K562 (cell line): Measurements from ENCODE around the gene SPATA33. TPM values are rescaled to one million over a fixed set of nuclear protein-coding genes. Genes with fewer than 3 reads are reported as not detected.

ENCODE experiments used
- ARID3B ChIP-seq: fragments of 250-450 bp; sonication (Bioruptor Pico); IDR thresholded peaks from 2 replicates; pipeline ENCODE4 v1.4.0; 2020; ENCODE audit warnings: borderline replicate concordance
- CCNT2 ChIP-seq: IDR thresholded peaks from 2 replicates; pipeline ENCODE4 v1.6.1; 2011; ENCODE audit warnings: borderline replicate concordance, low read depth, mild to moderate bottlenecking, moderate library complexity, mixed read lengths, low read length; ENCODE audit not compliant: insufficient read length; ENCODE audit errors: extremely low read depth
- CTBP1 ChIP-seq: fragments of 450-650 bp; IDR thresholded peaks from 2 replicates; pipeline ENCODE4 v1.6.1; 2016; ENCODE audit warnings: borderline replicate concordance
- CUX1 ChIP-seq: fragments of 200-800 bp; sonication (Bioruptor generic); IDR thresholded peaks from 2 replicates; pipeline ENCODE4 v1.6.1; 2016; ENCODE audit warnings: missing genetic modification characterization, missing compliant biosample characterization
- DPF2 ChIP-seq: fragments of 450-650 bp; IDR thresholded peaks from 2 replicates; pipeline ENCODE4 v1.6.1; 2016
- FOXM1 ChIP-seq, 2 experiments: fragments of 450-650 bp in 1 of 2; sonication (generic) in 1 of 2; formaldehyde crosslinking in 1 of 2; IDR thresholded peaks; 2 replicates each; pipeline versions ENCODE4 v1.6.1 to v1.9.0; 2017 to 2022; ENCODE audit warnings: low read depth in 2 of 2, mild to moderate bottlenecking in 2 of 2, missing genetic modification reagents in 1 of 2, moderate library complexity in 1 of 2
- FOXP1 ChIP-seq: sonication (generic); formaldehyde crosslinking; IDR thresholded peaks from 2 replicates; pipeline ENCODE4 v1.8.0; 2022; ENCODE audit warnings: mild to moderate bottlenecking, missing genetic modification reagents
- GABPA ChIP-seq: fragments of 200-800 bp; sonication (Bioruptor generic); conservative IDR thresholded peaks from 2 replicates; pipeline ENCODE4 v1.6.1; 2016; ENCODE audit warnings: low read depth, missing genetic modification characterization, missing compliant biosample characterization
- GABPB2 ChIP-seq: fragments of 250-450 bp; sonication (Bioruptor Pico); conservative IDR thresholded peaks from 2 replicates; pipeline ENCODE4 v1.5.1; 2021; ENCODE audit warnings: mild to moderate bottlenecking
- HNRNPL ChIP-seq: fragments of 200-400 bp; formaldehyde crosslinking; IDR thresholded peaks from 2 replicates; pipeline ENCODE4 v1.6.1; 2017; ENCODE audit warnings: low read depth, mild to moderate bottlenecking, low read length
- MTA3 ChIP-seq: fragments of 450-650 bp; formaldehyde crosslinking; IDR thresholded peaks from 2 replicates; pipeline ENCODE4 v1.6.1; 2017; ENCODE audit warnings: mild to moderate bottlenecking, borderline replicate concordance
- MYBL2 ChIP-seq, 2 experiments: fragments of 450-650 bp in 1 of 2; sonication (generic) in 1 of 2; formaldehyde crosslinking in 1 of 2; IDR thresholded peaks; 2 replicates each; pipeline versions ENCODE4 v1.6.1 to v1.8.1; 2017 to 2022; ENCODE audit warnings: borderline replicate concordance in 1 of 2, inconsistent platforms in 1 of 2, low read depth in 1 of 2, mild to moderate bottlenecking in 1 of 2, missing genetic modification reagents in 1 of 2, moderate library complexity in 1 of 2
- PRDM10 ChIP-seq: fragments of 450-650 bp; IDR thresholded peaks from 2 replicates; pipeline ENCODE4 v1.6.1; 2018; ENCODE audit not compliant: partially characterized antibody
- ZFX ChIP-seq: sonication (generic); formaldehyde crosslinking; IDR thresholded peaks from 2 replicates; pipeline ENCODE4 v1.8.0; 2022; ENCODE audit warnings: mild to moderate bottlenecking, missing genetic modification reagents, moderate library complexity
- ZNF232 ChIP-seq: sonication (generic); formaldehyde crosslinking; IDR thresholded peaks from 2 replicates; pipeline ENCODE4 v1.8.0; 2022; ENCODE audit warnings: mild to moderate bottlenecking, missing genetic modification reagents
- ZNF717 ChIP-seq: fragments of 250-450 bp; sonication (Bioruptor Pico); IDR thresholded peaks from 2 replicates; pipeline ENCODE4 v1.5.0; 2021
- polyA plus RNA-seq, 8 experiments: library from polyadenylated mRNA; depleted of rRNA in 4 of 8; stranded (reverse) in 5 of 8; unstranded in 3 of 8; fragments of >200 nt; fragmentation: Nextera tagmentation in 2 of 8; fragmentation: Illumina TruSeq in 1 of 8; extraction: Ambion mirVana in 2 of 8; extraction: Trizol in 1 of 8; gene quantifications; 2 replicates each; pipeline versions ENCODE4 v1.2.1 to v1.2.3, GENCODE V29; 2011 to 2014; ENCODE audit warnings: inconsistent platforms in 1 of 8, missing spikeins in 1 of 8
- total RNA-seq, 7 experiments: library from RNA; depleted of rRNA in 6 of 7; stranded (reverse); fragments of >200 nt in 6 of 7; fragmentation: Illumina TruSeq in 2 of 7; extraction: Trizol in 2 of 7; gene quantifications; 2 replicates each; pipeline versions ENCODE4 v1.2.1 to v1.2.3, GENCODE V29; 2011 to 2021; ENCODE audit warnings: low replicate concordance in 1 of 7

The SPATA33 gene
- total and polyA plus RNA-seq, 9 of the 15 experiments (the other 6 are each of a cell fraction or from before 2014, with no cell fraction given), result 4.0 to 20.0 (median 11.8) TPM

GRCh38 chr16:89700100-89700648 lies 42.5 kb downstream of the SPATA33 start (continued):
- TF ChIP-seq CUX1 (CRISPR knock-in tag) (no peak), ZNF717 (CRISPR knock-in tag) (no peak), HNRNPL (no peak), ZFX (CRISPR knock-in tag) (0 out of 2 replicates have a peak, but pooled peaks have one; percentile 33), CTBP1 (peak; percentile 68), MYBL2 (IDR thresholded peaks at IDR 0.05; ENCODE audit: low read depth) (no peak), MYBL2 (CRISPR knock-in tag; IDR thresholded peaks at IDR 0.05; ENCODE audit: borderline replicate concordance) (no peak), ARID3B (CRISPR knock-in tag) (no peak), CCNT2 (peak; percentile 74), DPF2 (peak; percentile 51; the same call in 1 of the 2 replicates), ZNF232 (CRISPR knock-in tag) (no peak), MTA3 (peak; percentile 38; the same call in 1 of the 2 replicates), FOXP1 (CRISPR knock-in tag) (0 out of 2 replicates have a peak, but pooled peaks have one; percentile 29), GABPA (tag) (no peak), PRDM10 (peak; percentile 10), GABPB2 (CRISPR knock-in tag) (no peak), FOXM1 (IDR thresholded peaks at IDR 0.05; ENCODE audit: low read depth) (no peak), FOXM1 (CRISPR knock-in tag; IDR thresholded peaks at IDR 0.05; ENCODE audit: low read depth) (0 out of 2 replicates have a peak, but pooled peaks have one; percentile 5)
